GM18517 (cell line): ENCODE data around the gene TNNT1.
"Not testable (repeated sequence)": the region's sequence is repeated elsewhere in the genome, so short reads cannot be mapped to it uniquely, and the experiment has no call there.

ENCODE experiments used
- ATAC-seq: cut with Tn5 transposase; IDR thresholded peaks from one replicate; pipeline ENCODE4 v1.9.1; 2021; ENCODE audit warnings: mild to moderate bottlenecking, moderate library complexity; ENCODE audit not compliant: unreplicated experiment

TNNT1 gene

GRCh38 chr19:55149078-55150003 lies at the start of gene TNNT1:
TNNT1 (minus strand) TSS chr19:55149206; CDS start chr19:55147157, 2,049 bp downstream.
- no peak for ATAC-seq

GRCh38 chr19:55198651-55199050 lies 49.6 kb upstream of the TNNT1 start:
- ATAC-seq = no peak

- no peak for ATAC-seq
Measured at GRCh38 chr19:55197528-55197927, 48.5 kb upstream of the TNNT1 start.

- no peak for ATAC-seq
Measured at GRCh38 chr19:55196803-55197202, 47.8 kb upstream of the TNNT1 start.

GRCh38 chr19:55193481-55193880 lies 44.5 kb upstream of the TNNT1 start:
- ATAC-seq = no peak

- no peak for ATAC-seq
Measured at GRCh38 chr19:55189403-55189835, 40.4 kb upstream of the TNNT1 start.

GRCh38 chr19:55188625-55189024 lies 39.6 kb upstream of the TNNT1 start:
- ATAC-seq = no peak

- ATAC-seq = no peak
Measured at GRCh38 chr19:55186080-55186479, 37.1 kb upstream of the TNNT1 start.

- ATAC-seq = no peak
Measured at GRCh38 chr19:55181740-55182139, 32.7 kb upstream of the TNNT1 start.

GRCh38 chr19:55179606-55180484 lies 30.8 kb upstream of the TNNT1 start, which contains the start of gene SYT5:
SYT5 (minus strand) TSS chr19:55180289; CDS start chr19:55179041, 1,248 bp downstream.
- no peak for ATAC-seq

GRCh38 chr19:55178781-55179599 lies 30.0 kb upstream of the TNNT1 start:
- no peak for ATAC-seq

GRCh38 chr19:55176076-55176475 lies 27.1 kb upstream of the TNNT1 start:
- ATAC-seq = no peak

GRCh38 chr19:55175117-55175867 lies 26.3 kb upstream of the TNNT1 start:
- ATAC-seq = no peak

- ATAC-seq = no peak
Measured at GRCh38 chr19:55174425-55175116, 25.6 kb upstream of the TNNT1 start.

- no peak for ATAC-seq
Measured at GRCh38 chr19:55173714-55174409, 24.9 kb upstream of the TNNT1 start.

GRCh38 chr19:55173186-55173713 lies 24.2 kb upstream of the TNNT1 start:
- no peak for ATAC-seq

GRCh38 chr19:55172741-55173140 lies 23.7 kb upstream of the TNNT1 start:
- no peak for ATAC-seq

GRCh38 chr19:55172318-55172717 lies 23.3 kb upstream of the TNNT1 start:
- not testable (repeated sequence) for ATAC-seq
